SIG-M5 treated with dmso at 0.1 percent for 504 hours (cell line): ENCODE data around the gene C10orf90.

Experiments used
- DNase-seq: peaks from one replicate; lab custom pipeline; 2025; ENCODE audit not compliant: unreplicated experiment; lab: John Stamatoyannopoulos, UW

Gene C10orf90

DNA sequence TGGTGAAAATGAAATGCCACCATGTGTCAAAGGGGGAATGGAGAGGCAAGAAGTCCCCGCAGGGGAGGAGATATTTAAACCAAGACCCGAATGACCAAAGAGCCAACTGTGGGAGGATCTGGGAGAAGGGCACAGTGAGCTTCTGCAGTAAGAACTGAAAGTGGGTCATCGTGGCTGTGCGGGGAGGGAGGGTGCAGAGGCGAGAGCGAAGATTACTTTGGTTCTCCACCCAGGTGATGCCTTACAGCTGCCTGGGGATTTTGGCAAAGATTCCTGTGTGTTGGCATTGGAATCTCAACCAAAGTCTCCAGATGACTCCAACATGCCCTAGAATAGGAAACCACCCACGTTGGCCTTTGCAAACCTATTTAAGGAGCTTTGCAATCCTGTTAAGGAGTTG lies 238.0 kb downstream of the C10orf90 start:
- DNase-seq = no peak

DNA sequence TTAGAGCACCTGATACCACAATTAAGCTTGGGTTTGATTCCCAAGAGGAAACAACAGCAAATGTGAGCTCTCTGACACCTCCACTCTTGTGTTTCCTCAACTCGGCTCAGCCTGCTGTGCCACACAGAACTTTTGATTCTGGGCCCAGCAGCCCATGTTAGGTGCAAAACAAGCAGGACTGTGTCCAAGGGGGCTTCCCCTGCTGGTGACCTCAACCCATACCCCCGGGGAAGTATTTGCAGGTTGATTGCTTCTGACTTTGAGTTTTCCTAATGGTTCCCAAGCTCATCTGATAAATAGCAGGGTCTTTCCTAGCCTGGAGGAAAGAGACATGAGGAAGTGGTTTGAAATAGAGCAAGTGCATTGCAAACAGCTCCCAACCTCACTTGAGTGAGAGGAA lies 238.7 kb downstream of the C10orf90 start:
- no peak for DNase-seq

DNA sequence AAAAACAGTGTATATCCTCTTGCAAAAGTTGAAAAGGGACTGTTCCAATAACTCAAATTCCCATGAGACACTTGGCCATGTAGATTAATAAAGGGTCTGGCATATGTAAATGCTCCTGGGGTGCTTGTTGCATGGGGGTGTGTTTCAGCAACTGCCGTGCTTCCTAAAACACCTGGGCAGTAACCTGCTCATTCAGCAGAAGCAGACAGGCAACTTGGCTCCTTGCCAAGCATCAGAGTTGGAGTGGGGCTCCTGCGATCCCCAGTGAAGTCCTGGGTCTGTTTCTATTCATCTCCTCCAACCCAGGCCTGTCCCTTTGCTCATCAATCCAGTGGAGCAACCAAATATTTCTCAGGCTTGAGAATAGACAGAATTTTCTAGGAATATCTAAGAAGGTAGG lies 240.0 kb downstream of the C10orf90 start:
- no peak for DNase-seq

DNA sequence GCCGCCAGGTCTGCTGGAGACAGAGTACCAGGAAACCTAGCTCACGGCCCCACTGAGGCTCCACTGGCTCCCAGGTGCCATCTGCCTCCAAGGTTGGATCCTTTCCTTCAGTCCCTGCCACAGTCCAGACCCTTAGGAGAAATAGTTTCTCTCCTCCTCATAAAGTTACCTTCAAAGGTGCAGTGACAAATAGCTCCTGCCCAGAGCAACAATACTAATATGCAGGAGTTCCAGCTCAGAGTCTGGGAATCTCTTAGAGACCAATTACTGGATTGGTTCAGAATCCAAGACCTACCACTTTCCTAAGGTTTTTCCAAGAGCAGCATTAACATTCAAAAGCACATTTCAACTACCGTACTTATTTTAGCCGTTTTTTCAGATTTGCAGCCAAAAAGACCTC lies 241.2 kb downstream of the C10orf90 start:
- DNase-seq = no peak

DNA sequence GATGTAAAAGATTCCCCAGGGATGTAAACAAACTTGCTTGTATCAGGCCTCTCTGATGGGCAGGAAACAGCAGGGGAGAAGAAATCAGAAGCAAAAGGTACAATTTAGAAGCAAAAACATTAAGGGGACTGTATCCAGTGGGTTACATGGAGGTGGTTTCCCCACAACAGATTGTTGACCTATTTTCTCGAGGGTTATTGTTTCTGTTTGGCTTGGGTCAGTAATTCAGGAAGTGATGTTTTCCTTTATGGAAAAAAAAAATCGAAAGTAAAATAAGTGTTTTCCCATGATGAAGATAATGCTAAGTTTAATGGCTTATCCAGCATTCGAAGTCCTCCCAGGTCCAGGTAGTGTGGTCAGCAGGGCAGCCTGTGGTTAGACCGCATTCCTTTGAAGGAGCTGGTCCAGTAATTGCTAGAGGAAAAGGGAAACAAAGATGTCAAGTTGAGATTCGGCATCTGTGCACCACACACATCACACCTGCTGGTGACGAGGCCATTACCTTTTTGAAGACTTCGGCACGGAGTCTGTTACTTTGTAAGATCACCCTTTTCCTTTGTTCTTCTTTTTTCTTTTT lies 244.9 kb downstream of the C10orf90 start:
- no peak for DNase-seq

DNA sequence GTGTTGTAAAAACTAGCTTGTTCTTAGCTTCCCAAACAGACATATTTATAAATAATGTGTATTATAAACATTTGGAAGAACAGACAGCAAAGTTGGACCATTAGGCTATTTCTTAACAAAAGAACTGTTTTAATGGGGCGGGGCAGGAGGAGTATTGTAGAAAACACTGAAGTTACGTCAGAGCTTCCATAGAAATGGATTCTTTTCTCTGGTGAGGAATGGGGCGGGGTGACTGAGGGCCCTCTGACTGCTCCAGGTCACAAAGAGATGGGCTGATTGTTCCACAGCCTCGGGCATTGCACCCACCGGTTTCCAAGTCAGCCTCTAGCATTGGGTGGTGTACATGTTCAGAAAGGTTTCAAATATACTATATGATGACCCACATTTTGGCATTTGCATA lies 245.5 kb downstream of the C10orf90 start:
- DNase-seq = no peak

DNA sequence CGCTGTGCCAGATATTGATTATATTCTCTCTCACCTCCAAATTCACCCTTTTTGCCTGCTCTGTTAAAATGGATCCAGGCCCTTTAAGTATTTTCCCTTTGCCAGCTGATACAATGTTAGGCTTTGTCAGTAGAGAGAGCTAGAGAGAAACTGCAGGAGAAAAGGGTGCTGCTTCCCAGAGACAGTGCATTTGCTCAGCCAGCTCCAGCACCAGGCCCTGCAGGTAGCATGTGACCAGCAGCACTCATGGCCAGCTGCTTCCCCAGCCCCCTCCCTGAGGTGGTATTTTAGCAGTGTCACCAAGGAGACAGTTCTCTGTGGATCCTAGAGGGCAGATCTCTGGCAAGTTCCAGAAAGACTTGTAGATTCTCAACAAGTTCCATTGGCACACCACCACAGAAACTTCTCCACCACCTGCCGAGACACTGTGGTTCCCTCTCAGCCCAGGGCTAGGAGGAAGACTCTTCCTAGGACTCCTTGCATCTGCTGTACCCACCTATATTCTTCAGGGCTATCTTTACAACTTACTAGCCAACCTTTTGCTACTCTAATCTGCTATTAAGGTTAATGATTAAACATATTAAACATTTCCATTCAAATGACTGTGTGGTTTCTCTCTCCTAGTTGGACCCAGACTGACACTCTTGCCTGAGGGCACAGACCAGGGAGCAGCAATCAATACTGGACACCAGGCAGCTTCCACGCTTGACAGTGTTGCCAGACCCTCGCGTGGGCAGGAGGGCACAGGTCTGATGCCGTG lies 246.6 kb downstream of the C10orf90 start:
- DNase-seq = no peak

DNA sequence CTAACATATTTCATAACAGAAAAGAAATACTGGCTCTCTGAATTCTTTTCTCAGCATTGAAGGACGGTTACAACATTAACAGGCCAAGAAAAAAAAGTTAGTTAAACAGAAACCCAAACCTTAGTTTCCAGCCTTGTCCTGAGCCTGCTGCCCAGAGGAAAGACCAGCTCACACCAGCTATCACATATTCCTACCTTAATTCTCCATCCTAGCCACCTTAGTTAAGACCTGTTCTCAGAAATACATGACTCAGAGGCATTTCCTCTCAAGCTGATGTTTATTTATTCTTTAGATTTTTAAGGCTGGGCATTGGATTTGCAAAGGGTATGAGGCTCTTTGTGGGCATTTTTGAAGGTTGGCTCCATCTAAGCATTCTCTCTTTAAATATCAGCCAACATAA lies 247.9 kb downstream of the C10orf90 start:
- no peak for DNase-seq

DNA sequence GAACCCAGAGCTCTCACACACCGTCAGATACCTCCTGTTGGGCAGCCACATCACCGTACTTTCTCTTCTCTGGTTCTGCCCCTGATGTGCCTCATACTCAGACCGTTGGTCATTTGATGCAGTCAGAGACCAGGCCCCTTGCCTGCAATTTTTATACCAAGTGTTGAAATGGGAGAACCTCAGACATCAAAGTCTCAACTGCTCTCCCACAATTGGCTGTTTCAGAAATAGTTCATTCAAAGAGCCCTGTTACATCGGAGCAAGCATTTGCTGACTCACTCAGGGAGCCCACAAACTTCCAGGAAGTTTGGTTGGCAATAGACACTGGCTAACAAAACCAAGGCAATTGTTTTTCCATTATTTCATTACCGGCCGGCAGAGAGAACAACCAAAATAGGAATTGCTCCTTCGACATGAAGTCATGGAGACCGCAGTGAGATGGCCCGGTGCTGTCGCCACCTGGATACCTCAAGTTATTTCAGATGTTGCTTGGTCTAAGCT lies 248.7 kb downstream of the C10orf90 start:
- DNase-seq = no peak

DNA sequence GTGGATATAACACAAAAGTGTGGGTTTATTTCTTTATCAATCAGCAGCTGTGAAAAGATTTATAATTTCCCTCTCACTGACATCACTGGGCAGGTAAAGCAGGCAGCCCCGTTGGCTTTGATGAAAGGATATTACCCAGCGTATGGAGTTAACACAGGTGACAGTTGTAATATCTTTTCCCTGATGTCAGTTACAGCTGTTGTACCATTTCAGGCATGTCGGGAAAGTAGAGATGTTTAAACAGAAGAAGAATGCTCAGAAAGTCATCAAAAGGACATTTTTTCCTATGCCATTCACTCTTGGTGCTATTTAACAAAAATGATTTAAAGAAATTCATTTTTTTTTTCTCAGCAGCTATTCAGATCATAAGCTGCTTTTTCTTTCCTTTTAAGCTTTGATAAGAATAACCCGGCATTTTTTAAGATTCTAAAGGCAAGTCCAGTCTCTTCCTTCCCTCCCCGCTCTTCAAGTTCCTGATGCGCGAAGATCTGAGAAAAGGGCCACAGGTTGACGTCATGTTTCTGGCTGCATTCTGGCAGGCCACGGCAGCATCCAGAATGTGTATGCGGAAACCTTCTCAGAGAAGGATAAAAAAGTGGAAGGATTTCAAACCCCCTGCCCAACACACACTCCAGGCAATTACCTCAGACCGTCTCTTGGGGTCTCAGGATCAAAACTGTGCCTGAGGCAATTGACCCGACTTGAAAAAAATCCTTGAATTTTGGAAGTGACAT lies 249.8 kb downstream of the C10orf90 start:
- no peak for DNase-seq

DNA sequence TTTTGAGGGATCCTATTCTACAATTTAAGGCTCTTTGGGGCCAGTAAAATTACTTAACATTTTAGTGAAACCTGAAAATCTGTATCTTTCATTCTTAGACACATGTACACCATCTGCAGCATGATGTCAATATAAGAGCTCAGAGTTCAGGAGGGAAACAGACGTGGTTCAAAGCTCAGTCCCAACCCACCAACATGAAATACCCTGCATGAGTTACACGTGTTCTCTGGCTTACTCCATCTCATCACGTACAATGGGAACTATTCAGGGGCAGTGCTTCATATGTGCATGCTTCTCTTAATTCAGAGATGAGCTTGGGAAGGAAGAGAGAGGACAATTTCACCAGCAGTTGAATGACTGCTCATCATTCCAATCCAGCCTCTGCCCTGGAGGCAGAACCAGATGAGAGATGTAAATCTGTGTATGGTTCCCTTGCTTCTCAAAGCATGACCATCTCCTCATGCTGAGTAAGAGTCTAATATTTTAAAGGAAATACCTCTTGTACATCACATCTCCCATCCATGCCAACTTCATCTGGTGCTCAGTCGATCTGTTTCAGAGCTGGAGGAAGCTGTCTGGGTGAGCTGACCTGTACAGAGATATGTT lies 253.2 kb downstream of the C10orf90 start:
- DNase-seq = no peak

DNA sequence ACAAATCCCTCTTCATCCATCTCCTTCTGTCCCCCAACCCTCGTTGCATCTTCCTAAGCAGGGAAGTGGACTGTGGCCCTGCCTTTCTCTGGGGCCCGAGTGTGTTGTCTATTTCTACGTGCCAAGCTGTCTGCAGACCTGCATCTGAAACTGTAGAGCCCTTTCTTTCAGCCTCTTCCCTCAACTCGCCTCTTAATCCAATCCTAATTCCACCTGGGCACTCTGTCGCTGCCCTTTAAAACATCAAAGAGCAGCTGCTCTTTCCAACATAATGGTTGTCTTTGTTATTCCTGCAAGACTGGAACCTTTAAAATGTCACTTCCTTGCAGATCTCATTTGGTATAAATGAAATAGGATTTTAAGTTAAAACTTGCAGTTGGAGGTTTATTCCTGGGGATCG lies 260.7 kb downstream of the C10orf90 start:
- DNase-seq = no peak

DNA sequence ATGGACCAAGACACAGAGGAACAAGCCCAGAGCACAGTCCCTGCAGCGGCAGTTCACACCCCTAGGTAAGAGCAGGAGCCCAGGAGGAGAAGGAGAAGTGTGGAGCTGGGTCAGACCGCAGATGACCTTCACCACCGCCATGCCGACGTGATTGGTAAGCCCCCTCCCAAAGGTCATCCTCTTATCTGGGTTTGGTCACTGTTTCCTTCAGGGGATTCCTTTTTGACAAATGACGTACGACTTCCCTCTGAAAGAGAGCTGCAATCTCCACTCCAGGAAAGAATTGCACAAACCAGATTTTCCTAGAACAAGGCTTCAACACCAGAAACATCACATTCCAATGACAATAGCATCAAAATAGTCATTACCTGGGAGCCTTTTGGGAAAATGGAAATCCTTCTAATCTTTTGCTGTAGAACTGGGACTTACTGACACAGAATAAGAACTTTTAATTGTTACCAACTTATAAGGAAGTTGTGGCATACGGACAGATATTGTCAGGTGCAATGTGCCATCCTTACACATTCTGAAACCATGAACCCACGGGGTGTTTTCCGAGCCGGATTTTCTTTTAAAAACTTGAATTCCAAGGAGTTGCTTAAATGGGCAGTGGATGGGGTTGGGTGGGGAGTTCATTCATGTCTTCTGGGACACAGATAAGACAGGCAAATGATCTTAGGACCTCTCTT lies 261.4 kb downstream of the C10orf90 start:
- no peak for DNase-seq

DNA sequence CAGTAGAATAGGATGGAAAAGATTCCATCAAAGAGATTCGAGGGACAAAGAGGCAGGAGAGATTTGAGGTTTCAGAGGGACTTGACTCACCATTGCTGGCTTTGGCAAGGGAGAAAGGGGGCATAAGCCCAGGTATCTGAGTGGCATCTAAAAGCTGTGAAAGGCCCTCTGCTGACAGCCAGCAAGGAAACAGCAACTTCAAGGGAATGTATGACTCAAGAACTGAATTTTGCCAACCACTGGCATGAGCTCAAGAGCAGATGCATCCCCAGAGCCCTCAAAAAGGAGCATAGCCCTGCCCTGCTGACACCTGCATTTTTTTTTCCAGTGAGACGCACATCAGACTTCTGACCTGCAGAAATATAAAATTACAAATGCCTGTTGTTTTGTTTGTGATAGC lies 262.7 kb downstream of the C10orf90 start:
- no peak for DNase-seq

DNA sequence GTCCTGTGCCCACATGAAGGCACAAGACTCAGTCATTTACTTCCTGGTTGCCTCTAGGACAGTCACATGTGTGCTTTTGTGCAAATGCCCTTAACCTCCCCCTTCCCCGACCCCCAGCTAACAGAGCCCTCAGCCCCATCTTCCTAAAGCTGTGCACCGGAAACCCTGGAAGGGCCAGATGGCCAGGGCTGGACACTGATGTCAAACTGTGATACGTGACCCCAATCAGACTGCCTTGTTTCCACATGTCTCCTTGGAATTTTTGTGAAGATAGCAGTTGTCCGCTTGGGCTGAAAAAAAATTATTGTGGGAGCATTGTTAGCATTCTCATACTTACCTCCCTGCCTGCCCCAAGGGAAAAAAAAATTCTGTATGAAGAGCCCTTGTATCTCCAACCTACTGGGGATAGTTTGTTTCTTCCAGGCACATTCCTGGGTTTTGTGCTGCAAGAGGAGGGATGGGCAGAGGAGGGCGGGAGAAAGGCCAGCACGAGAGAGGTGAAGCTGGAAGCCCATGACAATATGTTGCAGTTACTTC lies 265.2 kb downstream of the C10orf90 start:
- DNase-seq = no peak

DNA sequence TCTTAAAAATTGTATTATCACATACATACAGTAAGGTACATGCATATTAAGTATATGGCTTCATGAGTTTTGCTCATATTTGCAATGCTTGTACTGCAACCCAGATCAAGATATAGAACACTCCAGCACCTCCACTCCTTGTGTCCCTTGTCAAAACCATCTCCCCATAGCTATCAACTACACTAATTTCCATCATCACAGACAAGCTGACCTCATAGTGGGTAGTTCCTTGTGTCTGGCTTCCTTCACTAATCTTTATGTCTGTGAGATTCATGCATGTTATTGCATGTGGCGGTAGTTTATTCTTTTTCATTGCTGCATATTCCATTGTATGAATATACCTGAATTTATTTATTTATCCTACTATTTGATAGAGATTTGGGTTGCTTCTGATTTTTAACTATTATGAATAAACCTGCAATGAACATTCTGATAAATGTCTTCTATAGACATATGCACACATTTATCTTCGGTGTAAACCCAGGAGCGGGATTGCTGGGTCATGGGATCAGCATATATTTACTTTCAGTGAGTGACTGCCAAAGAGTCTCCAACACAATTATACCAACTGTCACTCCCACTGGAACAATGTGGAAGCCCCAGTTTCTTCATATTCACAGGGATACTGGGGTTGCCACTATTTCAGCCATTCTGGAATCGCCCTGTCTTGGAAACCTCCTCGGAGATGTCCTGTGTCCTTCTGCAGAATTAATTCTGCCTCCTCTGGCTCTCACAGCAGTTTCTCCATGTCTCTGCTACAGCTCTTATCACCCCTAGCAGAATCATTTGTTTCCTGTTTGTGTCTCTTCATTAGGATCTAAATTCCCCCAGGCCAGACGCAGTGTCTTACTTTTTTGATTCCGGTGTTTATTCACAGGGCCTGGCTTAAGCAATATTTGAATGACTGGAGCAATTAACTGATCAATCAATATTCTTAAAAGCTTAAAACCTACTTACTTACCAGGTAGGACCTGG lies 267.5 kb downstream of the C10orf90 start:
- DNase-seq = no peak

DNA sequence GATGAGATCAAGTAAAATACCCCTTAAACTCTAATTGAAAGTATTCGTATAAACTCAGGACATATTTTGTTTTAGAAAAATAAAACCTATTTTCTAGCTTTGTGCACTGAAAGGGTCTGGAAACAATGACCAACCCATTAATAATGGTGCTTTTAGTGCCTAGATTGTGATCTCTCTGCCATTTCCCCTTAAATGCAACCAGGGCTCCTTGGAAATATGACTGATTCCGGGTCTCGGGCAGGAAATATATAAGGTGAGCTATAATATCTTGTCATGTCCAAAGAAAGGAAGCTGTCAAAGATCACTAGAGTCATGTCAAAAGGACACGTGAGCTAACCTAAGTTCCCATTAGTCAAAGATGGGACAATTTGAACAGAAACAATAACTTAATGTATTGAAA lies 269.9 kb downstream of the C10orf90 start:
- no peak for DNase-seq

DNA sequence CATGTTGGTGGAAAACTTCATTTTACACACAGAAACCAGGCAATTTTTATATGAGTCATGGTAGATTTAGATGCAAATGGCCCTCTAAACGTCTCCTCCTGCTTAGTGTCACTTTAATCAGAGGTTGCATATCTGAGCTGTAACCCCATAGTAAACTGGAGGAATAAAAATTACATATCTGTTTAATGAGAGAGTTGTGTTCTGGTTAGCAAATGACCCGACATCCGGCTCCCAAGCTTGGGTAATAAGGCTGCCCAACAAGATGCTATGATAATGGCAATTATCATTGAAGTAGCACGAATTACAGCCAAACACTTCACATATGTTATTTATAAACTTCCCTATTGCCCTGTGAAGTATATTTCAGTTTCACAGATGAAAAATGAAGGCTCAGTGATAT lies 271.6 kb downstream of the C10orf90 start:
- no peak for DNase-seq

DNA sequence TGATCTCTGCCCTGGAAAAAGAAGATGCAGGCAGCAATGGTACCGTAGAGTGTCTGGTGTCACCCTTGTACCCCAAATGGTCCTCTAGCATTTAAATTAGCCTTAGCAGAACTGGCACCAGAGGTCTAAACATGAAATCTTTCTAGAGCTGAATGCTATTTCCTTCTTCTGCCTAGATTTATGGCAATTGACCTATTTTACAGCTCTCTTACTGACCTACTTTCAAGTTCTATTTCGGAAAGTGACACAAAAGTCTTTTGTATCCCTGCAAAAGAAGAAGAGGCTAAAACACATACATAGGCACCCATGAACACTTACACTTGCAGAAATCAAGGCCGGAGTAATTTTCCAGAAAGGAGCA lies 272.1 kb downstream of the C10orf90 start:
- DNase-seq = no peak
